K562 (cell line): ENCODE measurements around the gene RBPMS2. TPM values are rescaled to one million over a fixed set of nuclear protein-coding genes. Genes with fewer than 3 reads are reported as not detected.

Experiments
- AFF4 ChIP-seq: sonication (generic); formaldehyde crosslinking; IDR thresholded peaks from 2 replicates; pipeline ENCODE4 v1.8.0; 2023; ENCODE audit warnings: mild to moderate bottlenecking, missing genetic modification reagents
- ZNF24 ChIP-seq: fragments of 450-650 bp; IDR thresholded peaks from 2 replicates; pipeline ENCODE4 v1.6.1; 2016
- ZNF316 ChIP-seq: fragments of 450-650 bp; IDR thresholded peaks from 2 replicates; pipeline ENCODE4 v1.6.1; 2016
- ZNF507 ChIP-seq: conservative IDR thresholded peaks from 2 replicates; pipeline ENCODE4 v1.6.1; 2017; ENCODE audit warnings: missing genetic modification characterization, missing compliant biosample characterization
- ZNF76 ChIP-seq: fragments of 250-450 bp; sonication (Bioruptor Pico); IDR thresholded peaks from 2 replicates; pipeline ENCODE4 v1.4.0; 2020; ENCODE audit warnings: mild to moderate bottlenecking, moderate library complexity, borderline replicate concordance
- polyA plus RNA-seq, 8 experiments: library from polyadenylated mRNA; depleted of rRNA in 4 of 8; stranded (reverse) in 5 of 8; unstranded in 3 of 8; fragments of >200 nt; fragmentation: Nextera tagmentation in 2 of 8; fragmentation: Illumina TruSeq in 1 of 8; extraction: Ambion mirVana in 2 of 8; extraction: Trizol in 1 of 8; gene quantifications; 2 replicates each; pipeline versions ENCODE4 v1.2.1 to v1.2.3, GENCODE V29; 2011 to 2014; ENCODE audit warnings: inconsistent platforms in 1 of 8, missing spikeins in 1 of 8
- total RNA-seq, 7 experiments: library from RNA; depleted of rRNA in 6 of 7; stranded (reverse); fragments of >200 nt in 6 of 7; fragmentation: Illumina TruSeq in 2 of 7; extraction: Trizol in 2 of 7; gene quantifications; 2 replicates each; pipeline versions ENCODE4 v1.2.1 to v1.2.3, GENCODE V29; 2011 to 2021; ENCODE audit warnings: low replicate concordance in 1 of 7

Gene RBPMS2
- total and polyA plus RNA-seq, 9 of the 15 experiments (the other 6 are each of a cell fraction or from before 2014, with no cell fraction given), result 0.11 to 2.6 (median 0.37) TPM; not detected in 1

- TF ChIP-seq ZNF76 (CRISPR knock-in tag) (no peak), ZNF507 (tag) (no peak), ZNF24 (no peak), ZNF316 (no peak), AFF4 (CRISPR knock-in tag) (no peak)
Measured at GRCh38 chr15:64710676-64711428, 64.5 kb downstream of the RBPMS2 start (continued).
